IMR-90 (cell line): ENCODE measurements around the gene PRDM15. TPM values are rescaled to one million over a fixed set of nuclear protein-coding genes. Genes with fewer than 3 reads are reported as not detected.

Experiments used
- ATAC-seq: fragments of 200-7000 bp; cut with Tn5 transposase; 2 replicates; pipeline ENCODE4 v1.9.1; 2020; ENCODE audit warnings: low read depth, mild to moderate bottlenecking, moderate library complexity
- BruUV-seq: library from RNA; stranded (reverse); fragments of 400-500 nt; replicated peaks from 2 replicates; lab custom pipeline; 2021; lab: Mats Ljungman, UMichigan
- CTCF ChIA-PET: fragments of 300-600 bp; formaldehyde crosslinking; extraction: SDS; loops from one replicate; lab custom pipeline; 2021; ENCODE audit warnings: antibody characterized with exemption; lab: Yijun Ruan, JAX
- POLR2A ChIA-PET: fragments of 300-600 bp; sonication (Branson Sonifier 250); formaldehyde crosslinking; loops from one replicate; lab custom pipeline; 2022; ENCODE audit warnings: antibody characterized with exemption; ENCODE audit not compliant: unreplicated experiment; lab: Charles Lee
- DNase-seq: peaks from one replicate; pipeline ENCODE4 v3.0.0; 2013
- H2AFZ ChIP-seq: replicated peaks from 2 replicates; pipeline ENCODE3; 2013; ENCODE audit warnings: low read length, mild to moderate bottlenecking; ENCODE audit not compliant: poor library complexity
- H2AK5ac ChIP-seq: 2 replicates; pipeline ENCODE4 v1.6.1; 2013; ENCODE audit warnings: low read depth, low read length, inconsistent platforms
- H2AK9ac ChIP-seq: replicated peaks from 2 replicates; pipeline ENCODE3; 2013; ENCODE audit warnings: mild to moderate bottlenecking, low read depth, low read length, moderate library complexity; ENCODE audit not compliant: poor library complexity
- H2BK120ac ChIP-seq: 2 replicates; pipeline ENCODE4 v1.6.1; 2013; ENCODE audit warnings: low read depth, low read length, inconsistent platforms
- H2BK15ac ChIP-seq: 3 replicates; pipeline ENCODE4 v1.6.1; 2013; ENCODE audit warnings: low read depth, low read length, inconsistent platforms
- H2BK20ac ChIP-seq: 2 replicates; pipeline ENCODE4 v1.6.1; 2013; ENCODE audit warnings: low read depth, mild to moderate bottlenecking, inconsistent platforms, low read length, moderate library complexity
- H2BK5ac ChIP-seq: 2 replicates; pipeline ENCODE4 v1.6.1; 2013; ENCODE audit warnings: mild to moderate bottlenecking, low read depth, low read length, inconsistent platforms; ENCODE audit not compliant: poor library complexity, severe bottlenecking
- H3K14ac ChIP-seq: replicated peaks from 2 replicates; pipeline ENCODE4 v1.6.1; 2013; ENCODE audit warnings: low read depth, low read length, inconsistent platforms
- H3K18ac ChIP-seq: 2 replicates; pipeline ENCODE4 v1.6.1; 2013; ENCODE audit warnings: low read depth, low read length, control low read depth
- H3K23ac ChIP-seq: 2 replicates; pipeline ENCODE4 v1.6.1; 2013; ENCODE audit warnings: low read depth, low read length, inconsistent platforms
- H3K27ac ChIP-seq: 2 replicates; pipeline ENCODE4 v1.5.1; 2013; ENCODE audit warnings: mild to moderate bottlenecking, control low read depth, low read length; ENCODE audit not compliant: insufficient read depth
- H3K27me3 ChIP-seq: 2 replicates; pipeline ENCODE4 v1.6.1; 2013; ENCODE audit warnings: low read length; ENCODE audit not compliant: control insufficient read depth, insufficient read depth
- H3K36me3 ChIP-seq: 2 replicates; pipeline ENCODE4 v1.6.1; 2013; ENCODE audit warnings: low read length, mixed read lengths; ENCODE audit not compliant: control insufficient read depth, insufficient read depth
- H3K4ac ChIP-seq: 2 replicates; pipeline ENCODE4 v1.6.1; 2013; ENCODE audit warnings: low read depth, low read length, inconsistent platforms
- H3K4me1 ChIP-seq: 2 replicates; pipeline ENCODE4 v1.6.1; 2013; ENCODE audit warnings: low read length, mixed read lengths; ENCODE audit not compliant: control insufficient read depth, insufficient read depth
- H3K4me2 ChIP-seq: 2 replicates; pipeline ENCODE4 v1.6.1; 2013; ENCODE audit warnings: low read depth, mild to moderate bottlenecking, control low read depth, low read length, moderate library complexity
- H3K4me3 ChIP-seq: 2 replicates; pipeline ENCODE4 v1.5.1; 2013; ENCODE audit warnings: low read depth, mild to moderate bottlenecking, control low read depth, low read length, moderate library complexity; ENCODE audit not compliant: insufficient read depth
- H3K56ac ChIP-seq: 2 replicates; pipeline ENCODE4 v1.6.1; 2013; ENCODE audit warnings: low read length, inconsistent platforms; ENCODE audit not compliant: insufficient read depth; ENCODE audit errors: extremely low read depth
- H3K79me1 ChIP-seq, 2 experiments: 2 replicates each; pipeline ENCODE4 v1.6.1; 2013; ENCODE audit warnings: low read length in 2 of 2, inconsistent platforms in 1 of 2, low read depth in 1 of 2
- H3K9ac ChIP-seq: 2 replicates; pipeline ENCODE4 v1.6.1; 2013; ENCODE audit warnings: low read depth, low read length, control low read depth
- H3K9me1 ChIP-seq: 2 replicates; pipeline ENCODE4 v1.6.1; 2013; ENCODE audit warnings: low read length, inconsistent platforms; ENCODE audit not compliant: insufficient read depth
- H3K9me3 ChIP-seq: 2 replicates; pipeline ENCODE4 v1.6.1; 2013; ENCODE audit warnings: low read length; ENCODE audit not compliant: control insufficient read depth, insufficient read depth
- H4K20me1 ChIP-seq: 2 replicates; pipeline ENCODE4 v1.6.1; 2013; ENCODE audit warnings: low read length, inconsistent platforms; ENCODE audit not compliant: insufficient read depth
- H4K5ac ChIP-seq: 2 replicates; pipeline ENCODE4 v1.6.1; 2013; ENCODE audit warnings: mild to moderate bottlenecking, low read depth, low read length, control low read depth
- H4K8ac ChIP-seq, 2 experiments: 2 replicates each; pipeline ENCODE4 v1.6.1; 2013; ENCODE audit warnings: low read depth in 2 of 2, low read length in 2 of 2, control low read depth in 1 of 2, inconsistent platforms in 1 of 2
- H4K91ac ChIP-seq: 2 replicates; pipeline ENCODE4 v1.6.1; 2013; ENCODE audit warnings: low read depth, low read length, inconsistent platforms; ENCODE audit not compliant: insufficient read depth
- BHLHE40 ChIP-seq: fragments of 150-350 bp; IDR thresholded peaks from 2 replicates; pipeline ENCODE4 v1.6.1; 2016; ENCODE audit warnings: mild to moderate bottlenecking, low read depth, low read length
- CEBPB ChIP-seq: IDR thresholded peaks from 2 replicates; pipeline ENCODE4 v1.6.1; 2012; ENCODE audit warnings: low read depth, low read length, improper control_type of control experiment
- CHD1 ChIP-seq: IDR thresholded peaks from 2 replicates; pipeline ENCODE4 v1.6.1; 2012; ENCODE audit warnings: low read depth, low read length, improper control_type of control experiment
- FOS ChIP-seq: fragments of 150-350 bp; IDR thresholded peaks from 2 replicates; pipeline ENCODE4 v1.6.1; 2016; ENCODE audit warnings: low read depth, low read length
- MAFK ChIP-seq: IDR thresholded peaks from 2 replicates; pipeline ENCODE4 v1.6.1; 2012; ENCODE audit warnings: low read depth, low read length, improper control_type of control experiment
- MAZ ChIP-seq: IDR thresholded peaks from 2 replicates; pipeline ENCODE4 v1.6.1; 2012; ENCODE audit warnings: low read depth, mild to moderate bottlenecking, low read length, improper control_type of control experiment, moderate library complexity, borderline replicate concordance
- MXI1 ChIP-seq: IDR thresholded peaks from 2 replicates; pipeline ENCODE4 v1.6.1; 2012; ENCODE audit warnings: low read depth, mild to moderate bottlenecking, low read length, moderate library complexity, borderline replicate concordance
- NFE2L2 ChIP-seq: fragments of 150-350 bp; IDR thresholded peaks from 2 replicates; pipeline ENCODE4 v1.6.1; 2016; ENCODE audit warnings: low read depth, mild to moderate bottlenecking, low read length
- POLR2A ChIP-seq: IDR thresholded peaks from 2 replicates; pipeline ENCODE4 v1.6.1; 2012; ENCODE audit warnings: mild to moderate bottlenecking, low read depth, low read length
- RAD21 ChIP-seq: IDR thresholded peaks from 2 replicates; pipeline ENCODE4 v1.6.1; 2012; ENCODE audit warnings: low read length, improper control_type of control experiment
- RCOR1 ChIP-seq: IDR thresholded peaks from 2 replicates; pipeline ENCODE4 v1.6.1; 2012; ENCODE audit warnings: mild to moderate bottlenecking, low read length, improper control_type of control experiment; ENCODE audit not compliant: insufficient replicate concordance
- RFX5 ChIP-seq: IDR thresholded peaks from 2 replicates; pipeline ENCODE4 v1.8.0; 2012; ENCODE audit warnings: low read depth, mild to moderate bottlenecking, low read length, moderate library complexity
- SMC3 ChIP-seq: fragments of 150-350 bp; IDR thresholded peaks from 2 replicates; pipeline ENCODE4 v1.6.1; 2016; ENCODE audit warnings: low read depth, mild to moderate bottlenecking, antibody characterized with exemption, low read length, moderate library complexity
- WGBS, 2 experiments: methylation state at CpG; one replicate each; pipeline versions ENCODE4 v1.1.5 to v1.1.7; 2013; ENCODE audit warnings: missing lambda C conversion rate in 2 of 2; ENCODE audit not compliant: insufficient read length in 1 of 2; ENCODE audit errors: extremely low coverage in 2 of 2; 5-methylcytosine and 5-hydroxymethylcytosine counted together
- dilution Hi-C: fragments of 300-500 bp; cut with HindIII; formaldehyde crosslinking; loops from one replicate; pipeline ENCODE4 v1.14.3; 2018; ENCODE audit warnings: low sequenced_read_pairs; ENCODE audit not compliant: unreplicated experiment
- in situ Hi-C: fragments of 300-500 bp; cut with MboI; formaldehyde crosslinking; loops from 3 replicates; pipeline ENCODE4 v1.14.3; 2019; ENCODE audit warnings: low sequenced_read_pairs, inconsistent platforms, mixed read lengths
- intact Hi-C: fragments of 100-400 bp; cut with micrococcal nuclease; formaldehyde crosslinking; loops from 2 replicates; pipeline ENCODE4 v1.10.0; 2022
- polyA plus RNA-seq, 3 experiments: library from polyadenylated mRNA; depleted of rRNA; stranded (reverse); fragments of >200 nt; gene quantifications; 2 replicates each; pipeline ENCODE4 v1.2.3, GENCODE V29; 2012; ENCODE audit warnings: low replicate concordance in 1 of 3
- total RNA-seq: library from RNA; depleted of rRNA; stranded (reverse); fragments of >200 nt; gene quantifications from 2 replicates; pipeline ENCODE4 v1.2.3, GENCODE V29; 2012
- TF ChIP-seq, protein P1 (sequence below): fragments of 150-350 bp; IDR thresholded peaks from 2 replicates; pipeline ENCODE4 v1.6.1; 2017; ENCODE audit warnings: mild to moderate bottlenecking, antibody characterized with exemption, low read length, low read depth
- TF ChIP-seq, protein P2 (sequence below): fragments of 150-350 bp; IDR thresholded peaks from 2 replicates; pipeline ENCODE4 v1.6.1; 2016; ENCODE audit warnings: low read depth, mild to moderate bottlenecking, low read length, moderate library complexity, borderline replicate concordance
- TF ChIP-seq, protein P3 (sequence below): conservative IDR thresholded peaks from 2 replicates; pipeline ENCODE4 v1.5.1; 2012; ENCODE audit warnings: mild to moderate bottlenecking, low read depth, low read length, improper control_type of control experiment

PRDM15 gene
- total and polyA plus RNA-seq, 2 of the 4 experiments (the other 2 are of a cell fraction), result 7.3 to 8.8 TPM

DNA sequence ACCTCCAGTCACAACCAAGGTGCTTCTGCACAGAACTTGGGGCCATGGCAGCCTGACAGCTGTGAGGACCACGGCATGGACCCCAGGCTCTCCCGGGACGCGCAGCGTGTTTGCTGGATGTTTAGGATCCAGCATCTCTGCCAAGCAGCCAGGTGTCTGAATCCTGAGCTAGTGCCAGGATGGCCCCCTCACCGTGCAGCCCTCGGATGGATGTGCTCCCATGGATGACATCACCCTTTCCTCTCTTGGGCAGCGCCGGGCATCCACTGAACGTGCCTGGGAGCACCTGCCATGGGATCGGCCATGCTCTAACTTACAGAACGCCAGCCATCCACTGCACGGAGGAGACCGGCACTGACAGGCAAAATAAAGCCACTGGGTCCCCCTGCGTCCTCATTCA is 53.9 kb downstream of the PRDM15 start:
- H4K8ac ChIP-seq, result no peak overlapping the region
- TF ChIP-seq SMC3 (no peak), MXI1 (no peak), CHD1 (no peak), RAD21 (no peak), RFX5 (no peak), RCOR1 (no peak), POLR2A (no peak), MAFK (no peak), MAZ (no peak), FOS (no peak), NFE2L2 (no peak), BHLHE40 (no peak), CEBPB (no peak)
- TF ChIP-seq, protein P1, sequence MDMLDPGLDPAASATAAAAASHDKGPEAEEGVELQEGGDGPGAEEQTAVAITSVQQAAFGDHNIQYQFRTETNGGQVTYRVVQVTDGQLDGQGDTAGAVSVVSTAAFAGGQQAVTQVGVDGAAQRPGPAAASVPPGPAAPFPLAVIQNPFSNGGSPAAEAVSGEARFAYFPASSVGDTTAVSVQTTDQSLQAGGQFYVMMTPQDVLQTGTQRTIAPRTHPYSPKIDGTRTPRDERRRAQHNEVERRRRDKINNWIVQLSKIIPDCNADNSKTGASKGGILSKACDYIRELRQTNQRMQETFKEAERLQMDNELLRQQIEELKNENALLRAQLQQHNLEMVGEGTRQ, result no peak
- TF ChIP-seq, protein P2, sequence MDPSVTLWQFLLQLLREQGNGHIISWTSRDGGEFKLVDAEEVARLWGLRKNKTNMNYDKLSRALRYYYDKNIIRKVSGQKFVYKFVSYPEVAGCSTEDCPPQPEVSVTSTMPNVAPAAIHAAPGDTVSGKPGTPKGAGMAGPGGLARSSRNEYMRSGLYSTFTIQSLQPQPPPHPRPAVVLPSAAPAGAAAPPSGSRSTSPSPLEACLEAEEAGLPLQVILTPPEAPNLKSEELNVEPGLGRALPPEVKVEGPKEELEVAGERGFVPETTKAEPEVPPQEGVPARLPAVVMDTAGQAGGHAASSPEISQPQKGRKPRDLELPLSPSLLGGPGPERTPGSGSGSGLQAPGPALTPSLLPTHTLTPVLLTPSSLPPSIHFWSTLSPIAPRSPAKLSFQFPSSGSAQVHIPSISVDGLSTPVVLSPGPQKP, result no peak
- TF ChIP-seq, protein P3, sequence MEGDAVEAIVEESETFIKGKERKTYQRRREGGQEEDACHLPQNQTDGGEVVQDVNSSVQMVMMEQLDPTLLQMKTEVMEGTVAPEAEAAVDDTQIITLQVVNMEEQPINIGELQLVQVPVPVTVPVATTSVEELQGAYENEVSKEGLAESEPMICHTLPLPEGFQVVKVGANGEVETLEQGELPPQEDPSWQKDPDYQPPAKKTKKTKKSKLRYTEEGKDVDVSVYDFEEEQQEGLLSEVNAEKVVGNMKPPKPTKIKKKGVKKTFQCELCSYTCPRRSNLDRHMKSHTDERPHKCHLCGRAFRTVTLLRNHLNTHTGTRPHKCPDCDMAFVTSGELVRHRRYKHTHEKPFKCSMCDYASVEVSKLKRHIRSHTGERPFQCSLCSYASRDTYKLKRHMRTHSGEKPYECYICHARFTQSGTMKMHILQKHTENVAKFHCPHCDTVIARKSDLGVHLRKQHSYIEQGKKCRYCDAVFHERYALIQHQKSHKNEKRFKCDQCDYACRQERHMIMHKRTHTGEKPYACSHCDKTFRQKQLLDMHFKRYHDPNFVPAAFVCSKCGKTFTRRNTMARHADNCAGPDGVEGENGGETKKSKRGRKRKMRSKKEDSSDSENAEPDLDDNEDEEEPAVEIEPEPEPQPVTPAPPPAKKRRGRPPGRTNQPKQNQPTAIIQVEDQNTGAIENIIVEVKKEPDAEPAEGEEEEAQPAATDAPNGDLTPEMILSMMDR, result no peak
- intact Hi-C loops, result no loop called here
- no peak overlapping the region for H2AFZ ChIP-seq
- no peak overlapping the region for H2AK9ac ChIP-seq
- no peak overlapping the region for H3K4ac ChIP-seq
- H3K14ac ChIP-seq, result no peak overlapping the region
- peaks cover 7% of the 10 kb centered on the region; the same call in 1 of the 2 replicates for H3K9me1 ChIP-seq
- no peak overlapping the region for H3K4me3 ChIP-seq
- peaks cover 0 to 2% of the 10 kb centered on the region in 2 experiments; a peak in 3 of 4 replicates for H3K79me1 ChIP-seq
- WGBS, 2 experiments, result 96% methylated on average over 13 of the region's 15 CpGs; no CpG with 5 or more reads in 1 of the 2 experiments
- H3K27ac ChIP-seq, result no peak overlapping the region
- H2BK5ac ChIP-seq, result no peak overlapping the region
- ChIA-PET CTCF (interaction anchor here (0.6 to 0.9 kb wide), 2 partner anchors 250 to 292 kb away, joined by 3 read pairs; no protein-coding TSS in a partner anchor), POLR2A (no interaction called here)
- ATAC-seq (no peak), DNase-seq (no peak)
- H3K18ac ChIP-seq, result no peak overlapping the region
- H2BK15ac ChIP-seq, result no peak overlapping the region
- H3K56ac ChIP-seq, result no peak overlapping the region
- no TSS peak for BruUV-seq
- dilution Hi-C loops, result no loop called here
- no peak overlapping the region for H2BK120ac ChIP-seq
- H4K5ac ChIP-seq, result no peak overlapping the region
- H3K4me1 ChIP-seq, result no peaks in the 10 kb centered on the region
- no peaks in the 10 kb centered on the region for H3K27me3 ChIP-seq
- H4K20me1 ChIP-seq, result no peaks in the 10 kb centered on the region
- H3K23ac ChIP-seq, result no peak overlapping the region
- no peak overlapping the region for H2BK20ac ChIP-seq
- H3K9me3 ChIP-seq, result no peaks in the 10 kb centered on the region
- H2AK5ac ChIP-seq, result no peak overlapping the region
- no peak overlapping the region for H3K9ac ChIP-seq
- H4K91ac ChIP-seq, result no peak overlapping the region
- no peak overlapping the region for H3K4me2 ChIP-seq
- peaks cover 15% of the 10 kb centered on the region for H3K36me3 ChIP-seq
- in situ Hi-C loops, result no loop called here
